HG03103 (cell line): ENCODE results near the gene HNRNPA1L2.
"Not testable (repeated sequence)": the region's sequence is repeated elsewhere in the genome, so short reads cannot be mapped to it uniquely, and the experiment has no call there.

ENCODE experiments used
- ATAC-seq: cut with Tn5 transposase; IDR thresholded peaks from one replicate; pipeline ENCODE4 v1.9.1; 2021; ENCODE audit warnings: low read depth; ENCODE audit not compliant: unreplicated experiment

Gene HNRNPA1L2

GRCh38 chr13:52642131-52642530 is at the start of gene HNRNPA1L2:
Gene HNRNPA1L2 (plus strand): TSS chr13:52642431. CDS start chr13:52642493, 62 bp downstream.
- no peak for ATAC-seq

- ATAC-seq, result not testable (repeated sequence)
Measured at GRCh38 chr13:52593175-52593574, 49.1 kb upstream of the HNRNPA1L2 start.

- not testable (repeated sequence) for ATAC-seq
Measured at GRCh38 chr13:52593812-52594211, 48.4 kb upstream of the HNRNPA1L2 start.

- ATAC-seq, result not testable (repeated sequence)
Measured at GRCh38 chr13:52594295-52594694, 47.9 kb upstream of the HNRNPA1L2 start.

- no peak for ATAC-seq
Measured at GRCh38 chr13:52597676-52598075, 44.6 kb upstream of the HNRNPA1L2 start.

GRCh38 chr13:52599037-52599847 is 43.0 kb upstream of the HNRNPA1L2 start:
- ATAC-seq, result no peak

- ATAC-seq, result no peak
Measured at GRCh38 chr13:52599848-52600603, 42.2 kb upstream of the HNRNPA1L2 start.

- ATAC-seq, result no peak
Measured at GRCh38 chr13:52600666-52601065, 41.6 kb upstream of the HNRNPA1L2 start.

- ATAC-seq, result not testable (repeated sequence)
Measured at GRCh38 chr13:52603316-52603715, 38.9 kb upstream of the HNRNPA1L2 start.

GRCh38 chr13:52606126-52606525 is 36.1 kb upstream of the HNRNPA1L2 start:
- not testable (repeated sequence) for ATAC-seq

- not testable (repeated sequence) for ATAC-seq
Measured at GRCh38 chr13:52606795-52607194, 35.4 kb upstream of the HNRNPA1L2 start.

- not testable (repeated sequence) for ATAC-seq
Measured at GRCh38 chr13:52608184-52608583, 34.0 kb upstream of the HNRNPA1L2 start.

- ATAC-seq, result peak; percentile 77
Measured at GRCh38 chr13:52609013-52609606, 33.1 kb upstream of the HNRNPA1L2 start.

- ATAC-seq, result not testable (repeated sequence)
Measured at GRCh38 chr13:52610158-52610557, 32.1 kb upstream of the HNRNPA1L2 start.

GRCh38 chr13:52615134-52615801 is 27.0 kb upstream of the HNRNPA1L2 start:
- ATAC-seq, result no peak

- no peak for ATAC-seq
Measured at GRCh38 chr13:52615812-52616211, 26.4 kb upstream of the HNRNPA1L2 start.

- ATAC-seq, result peak; percentile 94
Measured at GRCh38 chr13:52617070-52618060, 24.9 kb upstream of the HNRNPA1L2 start.

- not testable (repeated sequence) for ATAC-seq
Measured at GRCh38 chr13:52631083-52631690, 11.0 kb upstream of the HNRNPA1L2 start.
